A549 treated with CpdA at 1 μM for 4 hours (cell line): ENCODE data around the gene BEX3. TPM values are rescaled to one million over a fixed set of nuclear protein-coding genes. Genes with fewer than 3 reads are reported as not detected.

Source experiments
- total RNA-seq: library from RNA; stranded (reverse); fragments of 200-300 nt; extraction: Qiagen RNA extraction; gene quantifications from 5 replicates; pipeline ENCODE4 v1.2.3, GENCODE V29; 2022; ENCODE audit warnings: low read depth

Gene BEX3
- total RNA-seq = 223 to 252 TPM (median 226 TPM) in 5 replicates

GRCh38 chrX:103376118-103376978 lies at the start of gene BEX3:
BEX3 (plus strand) TSS chrX:103376538; CDS start chrX:103377522, 984 bp downstream.

GRCh38 chrX:103329991-103330390 lies 46.3 kb upstream of the BEX3 start, which contains the start of gene TCEAL7:
TCEAL7 (plus strand) TSS chrX:103330239; CDS start chrX:103331404, 1,165 bp downstream.

DNA sequence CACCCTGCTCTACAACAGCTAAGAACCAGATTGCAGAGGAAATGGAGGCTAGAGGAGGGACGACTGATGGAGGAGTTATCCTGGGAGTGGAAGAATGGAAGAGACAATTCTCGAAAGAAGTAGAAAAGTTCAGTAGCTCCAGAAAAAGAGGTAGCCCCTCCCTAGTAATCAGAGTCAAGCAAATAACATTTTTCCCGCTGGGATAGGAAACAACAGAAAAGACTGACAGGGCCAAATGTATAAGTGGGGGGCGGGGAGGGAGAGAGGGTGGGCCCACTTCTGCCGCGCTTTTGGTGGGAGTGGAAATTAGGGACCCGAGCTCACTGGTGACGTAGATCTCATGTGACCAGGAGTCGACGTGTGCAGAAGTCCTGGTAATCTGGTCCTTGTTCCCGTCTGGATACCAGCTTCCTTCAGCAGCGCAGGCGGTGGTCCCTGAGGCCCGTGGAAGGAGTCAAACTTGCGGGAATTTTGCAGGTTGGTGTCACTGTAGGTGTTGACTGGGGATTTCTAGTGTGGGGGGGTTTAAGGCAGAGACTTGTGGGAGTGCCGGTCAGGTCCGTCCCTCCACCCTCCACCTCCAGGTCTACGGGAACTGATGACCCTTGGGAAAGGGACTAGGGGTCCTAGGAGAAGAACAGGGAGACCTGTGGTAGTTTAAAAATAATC lies 20.1 kb upstream of the BEX3 start, which contains the start of gene TCEAL9:
Gene TCEAL9, plus strand, starts transcription at position 377 of the 669 bp plus-strand sequence. CDS start 1,179 bp downstream, outside the sequence.

Other genes starting within 250 kb of the BEX3 start
- 1.6 to 2.8 TPM (median 1.7 TPM) in 5 replicates for gene BEX4, start 161.4 kb upstream of the BEX3 start, total RNA-seq
- gene TCEAL8, start 121.4 kb upstream of the BEX3 start, total RNA-seq = 26.5 to 43.7 TPM (median 28.2 TPM) in 5 replicates
- not detected in 5 replicates for gene TCEAL5, start 99.8 kb upstream of the BEX3 start, total RNA-seq
- 9.0 to 13.4 TPM (median 10.2 TPM) in 5 replicates for gene BEX2, start 65.5 kb upstream of the BEX3 start, total RNA-seq
- not detected in 5 replicates for gene TCEAL7, start 46.3 kb upstream of the BEX3 start, total RNA-seq
- 80.6 to 158 TPM (median 90.0 TPM) in 5 replicates for gene TCEAL9, start 20.0 kb upstream of the BEX3 start, total RNA-seq
- gene RAB40A, start 143.0 kb downstream of the BEX3 start, total RNA-seq = not detected in 5 replicates
- gene TCEAL4, start 209.0 kb downstream of the BEX3 start, total RNA-seq = 102 to 160 TPM (median 114 TPM) in 5 replicates
- 13.5 to 20.6 TPM (median 19.0 TPM) in 5 replicates for gene TCEAL3, start 231.4 kb downstream of the BEX3 start, total RNA-seq